Esophagus (tissue), 2 donors: ENCODE data around the gene EIF4EBP2. TPM values are rescaled to one million over a fixed set of nuclear protein-coding genes. Genes with fewer than 3 reads are reported as not detected.
A peak's percentile ranks its signal among the peaks of the same experiment; 100 is the strongest.

ENCODE experiments used
- H3K27ac ChIP-seq, 2 donors: one replicate each; pipeline ENCODE4 v1.5.1; 2013; ENCODE audit warnings: low read depth in 2 of 2, mild to moderate bottlenecking in 2 of 2, inconsistent platforms in 1 of 2, low read length in 1 of 2, moderate library complexity in 1 of 2
- H3K27me3 ChIP-seq, 2 donors: one replicate each; pipeline ENCODE4 v1.6.1; 2013; ENCODE audit warnings: low read length in 2 of 2, control low read depth in 1 of 2, mild to moderate bottlenecking in 1 of 2; ENCODE audit not compliant: insufficient read depth in 2 of 2, control insufficient read depth in 1 of 2
- H3K36me3 ChIP-seq, 2 donors: one replicate each; pipeline ENCODE4 v1.6.1; 2013; ENCODE audit warnings: low read length in 1 of 2; ENCODE audit not compliant: control insufficient read depth in 2 of 2, insufficient read depth in 2 of 2
- H3K4me1 ChIP-seq, 2 donors: one replicate each; pipeline ENCODE4 v1.6.1; 2013; ENCODE audit warnings: low read length in 1 of 2; ENCODE audit not compliant: control insufficient read depth in 2 of 2, insufficient read depth in 2 of 2
- H3K4me3 ChIP-seq, 2 donors: one replicate each; pipeline ENCODE4 v1.5.1; 2013; ENCODE audit warnings: low read length in 2 of 2, mild to moderate bottlenecking in 2 of 2, low read depth in 1 of 2, moderate library complexity in 1 of 2
- H3K9me3 ChIP-seq, 2 donors: one replicate each; pipeline ENCODE4 v1.6.1; 2013; ENCODE audit warnings: mild to moderate bottlenecking in 2 of 2, low read depth in 1 of 2, low read length in 1 of 2, moderate library complexity in 1 of 2; ENCODE audit not compliant: control insufficient read depth in 2 of 2, insufficient read depth in 1 of 2
- WGBS, 2 donors: extraction: QIAGEN DNeasy Blood & Tissue Kit; methylation state at CpG; one replicate each; pipeline ENCODE4 v1.1.7; 2013; 5-methylcytosine and 5-hydroxymethylcytosine counted together
- polyA plus RNA-seq, 2 donors: library from polyadenylated mRNA; stranded (reverse); fragments of 200-250 nt; gene quantifications; one replicate each; pipeline ENCODE4 v1.2.3, GENCODE V29; 2013
- donor health status: healthy with polysubstance abuse.
- donor health status: Bipolar disorder and iron deficiency.

Gene EIF4EBP2
- polyA plus RNA-seq, 2 donors: 18.1 to 18.7 TPM

DNA sequence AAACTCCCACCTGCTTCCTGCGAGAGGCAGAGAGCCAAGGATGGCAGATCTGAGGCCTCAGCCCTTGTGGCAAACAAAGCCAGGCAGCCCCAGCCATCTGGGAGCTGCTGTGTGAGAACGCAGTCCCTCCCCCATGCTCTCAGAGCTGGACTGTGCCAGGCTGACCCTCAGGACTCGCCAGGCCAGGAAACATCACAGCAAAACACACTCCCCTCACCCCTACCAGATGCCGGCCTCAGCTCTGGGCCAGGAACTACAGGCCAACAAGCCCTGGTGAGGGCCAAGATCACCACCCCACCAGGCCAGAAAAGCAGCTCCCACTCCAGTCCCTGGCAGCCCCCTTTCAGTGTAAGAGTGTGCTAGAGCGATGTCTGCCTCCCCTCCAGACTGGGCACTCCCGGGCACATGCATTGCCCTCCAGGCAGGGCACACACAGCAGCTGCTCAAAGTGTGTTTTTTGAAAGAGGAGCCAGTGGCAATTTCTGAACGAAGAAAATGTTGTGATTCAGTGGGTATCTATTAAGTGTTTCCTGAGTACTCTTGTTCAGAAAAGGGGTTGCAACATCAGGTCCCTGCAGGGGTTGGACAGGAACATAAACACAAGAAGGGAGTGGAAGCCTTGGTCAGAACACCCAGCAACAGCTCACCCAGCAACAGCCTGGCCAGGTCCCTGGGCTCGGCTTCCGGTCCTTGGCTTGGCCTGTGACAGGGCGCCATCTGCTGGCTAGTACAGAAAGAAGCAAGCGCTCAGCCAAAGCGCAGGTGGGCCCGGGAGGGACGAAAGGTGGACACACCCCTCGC, 39.8 kb upstream of the EIF4EBP2 start:
- no peaks in the 10 kb centered on the region for H3K9me3 ChIP-seq
- 20 to 47% methylated on average over 15 of the region's 15 CpGs for WGBS, 2 donors
- peaks cover 0 to 10% of the 10 kb centered on the region in 2 donors for H3K4me1 ChIP-seq
- H3K27me3 ChIP-seq: no peaks in the 10 kb centered on the region
- no peaks in the 10 kb centered on the region for H3K36me3 ChIP-seq
- H3K4me3 ChIP-seq: no peak overlapping the region
- peak overlapping the region; percentile 75 to 84 for H3K27ac ChIP-seq

DNA sequence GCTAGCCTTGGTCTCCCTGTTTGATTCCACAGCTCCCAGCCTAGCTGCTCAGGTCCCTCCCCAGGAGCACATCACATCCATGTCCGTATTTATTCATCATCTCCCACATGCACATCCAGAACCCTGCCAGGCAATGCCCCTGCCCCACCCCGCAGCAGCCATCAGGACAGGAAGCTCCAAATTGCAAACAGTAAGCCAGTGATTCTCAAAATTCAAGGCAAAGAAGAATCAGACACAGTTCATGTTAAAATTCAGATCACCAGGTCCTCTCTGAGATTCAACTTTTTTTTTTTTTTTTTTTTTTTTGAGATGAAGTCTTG, 39.2 kb upstream of the EIF4EBP2 start:
- Histone ChIP-seq H3K27me3 (no peaks in the 10 kb centered on the region), H3K4me3 (no peak overlapping the region), H3K4me1 (peaks cover 0 to 10% of the 10 kb centered on the region in 2 donors), H3K36me3 (no peaks in the 10 kb centered on the region), H3K27ac (no peak overlapping the region), H3K9me3 (no peaks in the 10 kb centered on the region)
- 41 to 57% methylated on average over 2 of the region's 2 CpGs for WGBS, 2 donors

DNA sequence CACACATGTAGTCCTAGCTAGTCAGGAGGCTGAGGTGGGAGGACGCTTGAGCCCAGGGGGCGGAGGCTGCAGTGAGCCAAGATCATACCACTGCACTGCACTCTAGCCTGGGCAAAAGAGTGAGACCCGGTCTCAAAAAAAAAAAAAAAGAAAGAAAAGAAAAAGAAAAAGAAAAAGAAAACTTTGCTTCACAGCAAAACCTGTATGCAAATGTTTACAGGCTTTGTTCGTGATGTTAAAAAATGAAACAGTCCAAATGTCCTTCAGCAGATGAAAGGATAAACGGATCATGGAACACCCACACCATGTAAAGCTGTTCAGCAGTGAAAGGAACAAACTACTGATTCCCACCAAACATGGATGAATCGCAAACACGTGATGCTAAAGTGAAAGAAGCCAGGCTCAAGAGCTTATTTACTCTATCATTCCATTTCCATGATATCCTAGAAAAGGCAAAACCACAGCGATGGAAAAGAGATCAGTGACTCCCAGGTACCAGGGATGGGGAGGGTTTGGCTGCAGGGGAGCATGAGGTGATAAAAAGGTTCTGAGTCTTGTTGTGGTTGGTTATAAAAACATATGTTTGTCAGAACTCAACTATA, 36.6 kb upstream of the EIF4EBP2 start:
- Histone ChIP-seq H3K9me3 (no peaks in the 10 kb centered on the region), H3K4me3 (no peak overlapping the region), H3K36me3 (no peaks in the 10 kb centered on the region), H3K27me3 (no peaks in the 10 kb centered on the region), H3K27ac (no peak overlapping the region), H3K4me1 (peaks cover 0 to 10% of the 10 kb centered on the region in 2 donors)
- WGBS, 2 donors: 76% methylated on average over 8 of the region's 8 CpGs

DNA sequence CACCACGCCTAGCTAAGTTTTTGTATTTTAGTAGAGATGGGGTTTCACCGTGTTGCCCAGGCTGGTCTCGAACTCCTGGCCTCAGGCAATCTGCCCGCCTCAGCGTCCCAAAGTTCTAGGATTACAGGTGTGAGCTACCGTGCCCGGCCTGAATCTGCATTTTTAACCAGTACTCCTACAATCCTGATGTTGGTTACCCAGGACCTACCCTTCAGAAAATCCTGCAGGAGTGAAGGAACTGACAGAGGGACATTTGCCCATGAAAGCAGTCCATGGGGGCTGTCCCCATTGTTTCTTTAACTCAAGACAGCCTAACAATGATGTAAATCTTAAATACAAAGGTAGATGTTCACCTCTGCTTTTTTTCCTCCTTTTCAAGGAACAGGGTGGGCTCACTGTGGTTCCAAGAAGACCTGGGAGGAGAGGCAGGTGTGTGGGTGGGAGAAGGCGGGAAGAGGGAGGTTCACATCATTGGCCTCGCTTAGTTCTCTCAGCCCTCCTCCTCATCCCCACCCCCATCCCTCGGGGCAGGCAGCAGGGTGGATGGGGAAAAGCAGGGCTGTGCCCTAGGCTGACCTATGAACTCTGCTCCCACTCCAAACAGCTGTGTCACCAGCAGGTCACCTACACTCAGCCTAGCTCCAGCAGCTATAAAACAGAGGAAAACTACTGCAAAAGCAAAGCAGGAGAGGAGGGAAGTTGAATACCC, 35.0 kb upstream of the EIF4EBP2 start:
- 82% methylated on average over 10 of the region's 10 CpGs for whole genome bisulfite sequencing, 2 donors
- Histone ChIP-seq H3K27ac (no peak overlapping the region), H3K27me3 (no peaks in the 10 kb centered on the region)

DNA sequence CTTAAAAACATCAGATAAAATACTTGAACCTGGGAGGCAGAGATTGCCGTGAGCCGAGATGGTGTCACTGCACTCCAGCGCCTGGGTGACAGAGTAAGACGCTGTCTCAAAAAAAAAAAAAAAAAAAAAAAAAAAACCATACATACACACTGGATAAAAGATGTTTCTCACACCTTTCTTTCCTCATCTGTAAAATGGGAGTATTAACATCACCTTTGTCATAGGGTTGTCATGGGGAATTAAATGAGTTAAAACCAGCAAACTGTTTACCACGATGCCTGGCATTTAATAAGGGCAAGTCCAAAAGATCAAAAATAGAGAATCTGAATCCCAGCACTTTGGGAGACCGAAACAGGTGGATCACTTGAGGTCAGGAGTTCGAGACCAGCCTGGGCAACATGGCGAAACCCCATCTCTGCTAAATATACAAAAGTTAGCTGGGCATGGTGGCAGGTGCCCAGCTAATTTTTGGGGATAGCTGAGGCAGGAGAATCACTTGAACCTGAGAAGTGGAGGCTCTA, 34.4 kb upstream of the EIF4EBP2 start:
- WGBS, 2 donors: 84 to 89% methylated on average over 8 of the region's 8 CpGs
- no peak overlapping the region for H3K27ac ChIP-seq

More for the DNA sequence above, 35.0 kb upstream of the EIF4EBP2 start:
- Histone ChIP-seq H3K36me3 (peaks cover 0 to 3% of the 10 kb centered on the region in 2 donors), H3K4me3 (no peak overlapping the region), H3K9me3 (no peaks in the 10 kb centered on the region), H3K4me1 (peaks cover 0 to 6% of the 10 kb centered on the region in 2 donors)

DNA sequence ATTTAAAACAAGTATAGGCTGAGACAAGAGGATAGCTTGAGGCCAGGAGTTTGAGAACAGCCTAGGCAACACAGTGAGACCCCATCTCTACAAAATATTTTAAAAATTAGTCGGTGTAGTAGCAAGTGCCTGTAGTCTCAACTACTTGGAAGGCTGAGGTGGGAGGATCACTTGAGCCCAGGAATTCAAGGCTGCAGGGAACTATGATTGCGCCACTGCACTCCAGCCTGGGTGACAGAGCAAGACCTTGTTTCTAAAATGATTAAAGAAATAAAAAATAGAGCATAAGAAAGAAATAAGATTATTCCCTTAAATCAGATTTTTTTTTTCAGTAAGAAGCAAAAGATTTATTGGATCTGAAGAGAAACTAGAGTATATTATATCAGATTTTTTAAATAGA, 33.2 kb upstream of the EIF4EBP2 start:
- WGBS, 2 donors: 97% methylated on average over 2 of the region's 2 CpGs

More for the DNA sequence above, 34.4 kb upstream of the EIF4EBP2 start:
- Histone ChIP-seq H3K36me3 (peaks cover 0 to 4% of the 10 kb centered on the region in 2 donors), H3K4me1 (peaks cover 0 to 2% of the 10 kb centered on the region in 2 donors), H3K4me3 (no peak overlapping the region), H3K27me3 (no peaks in the 10 kb centered on the region), H3K9me3 (no peaks in the 10 kb centered on the region)

DNA sequence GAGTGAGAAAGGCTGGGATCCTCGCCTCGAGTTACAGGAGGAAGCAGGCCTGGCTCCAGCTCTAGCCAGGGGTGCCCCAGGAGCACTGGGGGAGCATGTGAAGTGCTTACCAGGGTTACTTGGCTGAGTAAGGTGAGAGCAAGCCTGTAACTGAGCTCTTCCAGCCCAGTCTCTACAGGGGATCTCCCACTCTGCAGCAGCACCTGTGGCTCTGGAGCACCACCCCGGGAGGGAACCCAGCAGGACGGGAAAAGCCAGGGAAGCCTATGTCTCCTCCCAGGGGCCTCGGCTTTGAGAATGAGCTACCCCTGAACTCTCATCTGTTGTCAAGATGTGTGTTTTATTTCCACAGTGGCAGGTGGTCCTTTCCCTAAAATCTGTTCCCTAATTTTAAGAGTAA, 32.1 kb upstream of the EIF4EBP2 start:
- Histone ChIP-seq H3K36me3 (peaks cover 0 to 6% of the 10 kb centered on the region in 2 donors), H3K4me3 (no peak overlapping the region), H3K27ac (no peak overlapping the region), H3K27me3 (no peaks in the 10 kb centered on the region), H3K4me1 (peaks cover 0 to 3% of the 10 kb centered on the region in 2 donors), H3K9me3 (no peaks in the 10 kb centered on the region)
- WGBS, 2 donors: 30 to 58% methylated on average over 5 of the region's 5 CpGs

More for the DNA sequence above, 33.2 kb upstream of the EIF4EBP2 start:
- Histone ChIP-seq H3K27ac (no peak overlapping the region), H3K9me3 (no peaks in the 10 kb centered on the region), H3K36me3 (peaks cover 0 to 6% of the 10 kb centered on the region in 2 donors), H3K27me3 (no peaks in the 10 kb centered on the region), H3K4me3 (no peak overlapping the region), H3K4me1 (no peaks in the 10 kb centered on the region)

DNA sequence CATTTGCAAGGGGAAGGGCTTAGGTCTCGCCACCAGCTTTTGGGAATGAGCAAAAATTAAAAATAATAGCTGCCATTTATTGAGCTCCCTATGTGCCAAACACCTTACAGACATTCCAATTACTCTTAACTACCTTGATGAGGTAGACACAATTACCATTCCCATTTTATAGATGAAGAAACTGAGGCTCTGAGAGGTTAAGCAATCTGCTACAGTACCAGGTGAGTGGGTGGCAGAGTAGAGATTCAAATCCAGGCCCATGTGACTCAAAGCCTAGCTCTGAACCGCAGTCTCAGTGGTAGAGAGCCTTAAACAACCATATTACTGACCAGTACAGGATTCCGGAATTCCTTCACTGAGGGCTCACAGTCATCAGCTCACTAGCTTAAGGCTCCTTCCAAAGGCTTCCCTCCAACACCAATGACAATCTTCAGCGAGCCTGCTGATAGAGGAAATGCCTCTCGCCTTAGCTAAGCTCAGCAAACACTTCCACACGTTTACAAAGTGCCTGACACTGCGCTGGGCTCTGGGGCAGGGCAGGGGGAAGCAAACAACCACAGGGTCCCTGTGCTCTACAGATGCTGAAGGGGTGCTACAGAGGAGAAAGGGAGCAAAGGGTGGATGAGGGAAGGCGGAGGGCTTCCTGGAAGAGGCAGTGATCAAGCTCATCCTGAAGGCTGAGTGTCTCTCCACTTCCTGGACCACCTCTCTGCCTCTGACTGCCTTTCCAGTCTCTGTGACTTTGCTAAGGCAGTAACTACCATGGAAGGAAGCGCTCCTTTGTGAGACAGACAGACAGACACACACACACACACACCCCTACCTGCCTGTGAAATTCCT, 28.9 kb upstream of the EIF4EBP2 start:
- Histone ChIP-seq H3K4me1 (peaks cover 0 to 9% of the 10 kb centered on the region in 2 donors), H3K9me3 (peaks cover 0 to 2% of the 10 kb centered on the region in 2 donors), H3K27ac (no peak overlapping the region), H3K4me3 (peak overlapping the region in 1 of 2 donors; percentile 21), H3K36me3 (peaks cover 0 to 6% of the 10 kb centered on the region in 2 donors), H3K27me3 (no peaks in the 10 kb centered on the region)
- 89 to 90% methylated on average over 9 of the region's 9 CpGs for WGBS, 2 donors
